ENCODE results near the gene MSANTD2.

MSANTD2 gene

GRCh38 chr11:124751741-124752470 is 48.3 kb downstream of the MSANTD2 start, which contains the start of gene VSIG2:
VSIG2 (minus strand) TSS chr11:124752255; CDS start chr11:124752137, 118 bp downstream.
- no peak for DNase-seq (ENCODE audit: low read depth)
- no peak within 1 kb of the TSS for H3K4me3 ChIP-seq (ENCODE audit: control insufficient read depth, low read depth, low read length)

GRCh38 chr11:124751391-124751740 is 48.8 kb downstream of the MSANTD2 start:
- no peak for TF ChIP-seq CTCF (IDR thresholded peaks at IDR 0.05; ENCODE audit: control insufficient read depth, insufficient read depth, low read depth, low read length, missing control alignments)
- no peak for DNase-seq (ENCODE audit: low read depth)
- H3K4me3 ChIP-seq (ENCODE audit: control insufficient read depth, low read depth, low read length), result no peak overlapping the region

More at GRCh38 chr11:124751741-124752470, 48.3 kb downstream of the MSANTD2 start, which contains the start of gene VSIG2:
- TF ChIP-seq CTCF (IDR thresholded peaks at IDR 0.05; ENCODE audit: control insufficient read depth, insufficient read depth, low read depth, low read length, missing control alignments), result no peak

- TF ChIP-seq CTCF (IDR thresholded peaks at IDR 0.05; ENCODE audit: control insufficient read depth, insufficient read depth, low read depth, low read length, missing control alignments), result no peak
- no peak overlapping the region for H3K4me3 ChIP-seq (ENCODE audit: control insufficient read depth, low read depth, low read length)
- DNase-seq (ENCODE audit: low read depth), result no peak
Observed at GRCh38 chr11:124749912-124750311, 50.3 kb downstream of the MSANTD2 start.

GRCh38 chr11:124748481-124749343 is 51.5 kb downstream of the MSANTD2 start:
- no peak overlapping the region for H3K4me3 ChIP-seq (ENCODE audit: control insufficient read depth, low read depth, low read length)
- DNase-seq (ENCODE audit: low read depth), result no peak
- TF ChIP-seq CTCF (IDR thresholded peaks at IDR 0.05; ENCODE audit: control insufficient read depth, insufficient read depth, low read depth, low read length, missing control alignments), result no peak

GRCh38 chr11:124748100-124748418 is 52.1 kb downstream of the MSANTD2 start:
- no peak for TF ChIP-seq CTCF (IDR thresholded peaks at IDR 0.05; ENCODE audit: control insufficient read depth, insufficient read depth, low read depth, low read length, missing control alignments)
- DNase-seq (ENCODE audit: low read depth), result no peak
- no peak overlapping the region for H3K4me3 ChIP-seq (ENCODE audit: control insufficient read depth, low read depth, low read length)

- no peak for TF ChIP-seq CTCF (IDR thresholded peaks at IDR 0.05; ENCODE audit: control insufficient read depth, insufficient read depth, low read depth, low read length, missing control alignments)
- DNase-seq (ENCODE audit: low read depth), result no peak
- H3K4me3 ChIP-seq (ENCODE audit: control insufficient read depth, low read depth, low read length), result no peak overlapping the region
Observed at GRCh38 chr11:124747406-124748099, 52.7 kb downstream of the MSANTD2 start.

Measured in AG09309 (cell line).